C4-2B (cell line): ENCODE data around the gene ALDH1L1.

Experiments
- ZFX ChIP-seq: fragments of 450-650 bp; IDR thresholded peaks from 2 replicates; pipeline ENCODE4 v1.6.1; 2017
- TF ChIP-seq, protein P1 (sequence below): fragments of 450-650 bp; conservative IDR thresholded peaks from 2 replicates; pipeline ENCODE4 v1.5.1; 2017; ENCODE audit warnings: mild to moderate bottlenecking

DNA sequence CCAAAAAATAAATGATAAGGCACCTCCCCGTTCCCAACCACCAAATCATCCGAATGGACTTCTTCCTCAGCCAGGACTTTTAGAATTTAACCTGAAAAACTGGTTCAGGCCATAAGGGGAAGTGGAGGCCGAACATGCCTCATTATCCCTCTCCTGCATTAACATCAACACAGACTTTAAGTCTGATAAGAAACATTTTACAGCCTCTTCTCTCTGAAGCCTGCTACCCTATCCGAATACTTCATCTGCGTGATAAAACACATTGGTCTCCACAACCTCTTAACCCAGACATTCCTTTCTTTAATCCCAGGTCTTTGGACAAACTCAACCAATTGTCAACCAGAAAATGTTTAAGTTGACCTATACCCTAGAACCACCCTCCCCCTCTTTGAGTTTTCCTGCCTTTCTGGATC, 95.6 kb downstream of the ALDH1L1 start:
- TF ChIP-seq, protein P1, sequence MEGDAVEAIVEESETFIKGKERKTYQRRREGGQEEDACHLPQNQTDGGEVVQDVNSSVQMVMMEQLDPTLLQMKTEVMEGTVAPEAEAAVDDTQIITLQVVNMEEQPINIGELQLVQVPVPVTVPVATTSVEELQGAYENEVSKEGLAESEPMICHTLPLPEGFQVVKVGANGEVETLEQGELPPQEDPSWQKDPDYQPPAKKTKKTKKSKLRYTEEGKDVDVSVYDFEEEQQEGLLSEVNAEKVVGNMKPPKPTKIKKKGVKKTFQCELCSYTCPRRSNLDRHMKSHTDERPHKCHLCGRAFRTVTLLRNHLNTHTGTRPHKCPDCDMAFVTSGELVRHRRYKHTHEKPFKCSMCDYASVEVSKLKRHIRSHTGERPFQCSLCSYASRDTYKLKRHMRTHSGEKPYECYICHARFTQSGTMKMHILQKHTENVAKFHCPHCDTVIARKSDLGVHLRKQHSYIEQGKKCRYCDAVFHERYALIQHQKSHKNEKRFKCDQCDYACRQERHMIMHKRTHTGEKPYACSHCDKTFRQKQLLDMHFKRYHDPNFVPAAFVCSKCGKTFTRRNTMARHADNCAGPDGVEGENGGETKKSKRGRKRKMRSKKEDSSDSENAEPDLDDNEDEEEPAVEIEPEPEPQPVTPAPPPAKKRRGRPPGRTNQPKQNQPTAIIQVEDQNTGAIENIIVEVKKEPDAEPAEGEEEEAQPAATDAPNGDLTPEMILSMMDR, result no peak
- TF ChIP-seq ZFX, result no peak
